ENCODE data around the gene COL9A3.

The COL9A3 gene

DNA sequence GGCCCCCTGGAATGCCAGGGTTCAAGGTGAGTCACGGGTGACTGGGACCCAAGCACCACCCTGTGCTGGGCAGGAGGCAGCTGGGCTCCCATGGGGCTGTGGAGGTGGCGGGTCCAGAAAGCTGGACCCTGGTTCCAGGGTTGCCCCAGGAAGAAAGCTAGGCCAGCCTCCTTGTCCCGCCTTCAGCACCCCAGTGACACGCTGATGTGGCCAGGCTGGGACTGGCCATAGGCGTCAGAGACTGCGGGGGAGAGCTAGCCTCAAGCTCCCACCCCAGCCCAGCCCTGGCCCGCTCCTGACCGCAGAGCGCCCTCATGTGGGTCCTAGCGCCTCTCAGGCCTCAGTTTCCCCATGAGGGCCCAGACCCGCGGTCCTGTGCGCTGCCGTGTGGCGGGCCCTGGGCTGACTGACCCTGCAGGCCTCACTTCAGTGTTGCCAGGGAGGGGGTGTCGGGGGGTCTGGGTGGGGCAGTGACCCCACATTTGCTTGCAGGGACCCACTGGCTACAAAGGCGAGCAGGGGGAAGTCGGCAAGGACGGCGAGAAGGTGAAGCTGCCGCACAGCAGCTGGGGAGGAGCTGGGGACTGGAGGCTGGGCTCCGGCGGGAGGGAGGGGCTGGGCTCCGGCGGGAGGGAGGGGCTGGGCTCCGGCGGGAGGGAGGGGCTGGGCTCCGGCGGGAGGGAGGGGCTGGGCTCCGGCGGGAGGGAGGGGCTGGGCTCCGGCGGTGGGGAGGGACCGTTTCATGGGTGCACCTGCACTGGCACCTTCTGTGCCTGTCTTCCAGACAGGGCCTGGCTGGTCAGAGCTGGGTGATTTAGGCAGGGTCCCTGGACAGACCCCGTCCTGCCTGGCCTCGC lies 7.9 kb downstream of the COL9A3 start:
- peak; percentile 46 for DNase-seq

DNA sequence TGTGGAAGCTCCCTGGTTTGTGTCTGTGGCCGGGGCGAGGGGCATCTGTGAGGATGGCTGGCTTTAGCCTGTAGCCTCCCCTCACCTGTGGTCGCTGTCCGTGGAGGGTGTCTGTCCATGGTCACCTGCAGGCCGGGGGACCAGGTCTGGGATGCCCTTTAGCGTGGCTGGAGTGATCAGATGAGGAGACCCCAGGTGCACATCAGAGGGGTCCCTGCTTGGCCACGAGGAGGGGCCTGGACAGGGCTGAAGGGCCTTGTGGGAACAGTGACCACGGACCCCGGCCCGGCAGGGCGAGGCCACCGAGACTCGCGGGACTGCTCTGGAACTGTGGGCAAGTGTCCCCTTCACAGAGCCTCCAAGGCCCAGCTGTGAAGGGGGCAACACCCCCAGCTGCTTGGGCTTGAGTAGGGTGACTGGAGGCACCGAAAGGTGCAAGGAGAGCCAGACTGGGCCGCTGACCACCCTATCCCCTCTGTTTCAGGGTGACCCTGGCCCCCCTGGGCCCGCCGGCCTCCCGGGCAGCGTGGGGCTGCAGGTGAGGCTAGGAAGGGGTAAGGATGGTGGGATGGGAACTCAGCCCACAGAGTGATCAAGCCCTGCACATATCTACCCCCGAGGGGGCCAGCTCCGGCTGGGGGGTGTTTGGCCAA lies 8.6 kb downstream of the COL9A3 start:
- no peak for DNase-seq

DNA sequence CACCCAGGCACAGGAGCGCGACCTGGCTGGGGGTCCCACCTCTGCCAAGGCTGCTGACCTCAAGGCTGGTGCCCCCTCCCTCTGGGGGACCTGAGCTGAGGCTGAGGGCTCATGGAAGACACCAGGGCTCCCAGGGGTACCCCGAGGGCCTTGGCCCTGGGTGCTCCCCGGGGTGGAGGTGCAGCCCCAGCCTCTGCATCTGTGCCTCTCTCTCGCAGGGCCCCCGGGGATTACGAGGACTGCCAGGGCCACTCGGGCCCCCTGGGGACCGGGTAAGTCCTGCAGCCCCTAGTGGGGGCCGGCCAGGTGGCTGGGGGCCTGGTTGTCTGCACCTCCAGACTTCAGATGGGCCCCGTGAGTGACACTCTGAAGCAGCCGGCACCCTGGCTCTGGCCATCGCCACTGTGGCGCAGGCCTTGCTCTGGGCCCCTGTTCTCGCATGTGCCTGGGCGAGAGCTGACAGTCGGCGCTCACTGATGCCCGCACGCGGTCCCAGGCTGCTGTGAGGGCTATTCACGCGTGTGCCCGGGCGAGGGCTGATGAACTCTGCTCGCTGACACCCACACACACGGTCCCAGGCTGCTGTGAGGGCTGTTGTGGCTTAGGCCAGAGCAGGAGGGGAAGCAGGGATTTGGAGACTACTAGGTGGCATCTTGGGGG lies 9.3 kb downstream of the COL9A3 start:
- no peak for DNase-seq

DNA sequence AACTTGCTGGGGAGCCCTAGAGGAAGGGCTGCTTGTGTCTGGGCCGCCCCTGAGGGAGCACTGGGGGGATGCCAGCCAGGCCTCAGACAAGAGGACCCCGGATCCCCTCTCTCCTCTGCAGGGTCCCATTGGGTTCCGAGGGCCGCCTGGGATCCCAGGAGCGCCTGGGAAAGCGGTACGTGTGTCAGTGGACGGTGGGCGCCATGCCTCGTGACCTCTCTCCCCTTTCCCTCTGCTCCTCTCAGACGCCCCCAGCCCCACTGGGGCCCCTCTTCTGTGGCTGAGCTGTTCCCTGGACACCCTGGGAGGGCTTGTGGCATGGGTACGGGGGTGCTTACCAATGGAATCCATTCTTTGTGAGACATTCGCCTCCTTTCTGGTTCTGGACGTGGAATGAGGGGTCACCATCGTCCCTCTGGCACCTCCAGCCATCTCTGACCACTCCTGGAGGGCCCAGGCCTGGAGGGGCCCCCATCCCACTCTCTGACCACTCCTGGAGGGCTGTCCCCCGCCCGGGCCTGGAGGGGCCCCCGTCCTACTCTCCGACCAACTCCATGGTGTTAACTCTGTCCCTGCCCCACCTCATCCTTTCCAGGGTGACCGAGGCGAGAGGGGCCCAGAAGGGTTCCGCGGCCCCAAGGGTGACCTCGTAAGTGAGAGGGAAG lies 9.9 kb downstream of the COL9A3 start:
- DNase-seq, result no peak

DNA sequence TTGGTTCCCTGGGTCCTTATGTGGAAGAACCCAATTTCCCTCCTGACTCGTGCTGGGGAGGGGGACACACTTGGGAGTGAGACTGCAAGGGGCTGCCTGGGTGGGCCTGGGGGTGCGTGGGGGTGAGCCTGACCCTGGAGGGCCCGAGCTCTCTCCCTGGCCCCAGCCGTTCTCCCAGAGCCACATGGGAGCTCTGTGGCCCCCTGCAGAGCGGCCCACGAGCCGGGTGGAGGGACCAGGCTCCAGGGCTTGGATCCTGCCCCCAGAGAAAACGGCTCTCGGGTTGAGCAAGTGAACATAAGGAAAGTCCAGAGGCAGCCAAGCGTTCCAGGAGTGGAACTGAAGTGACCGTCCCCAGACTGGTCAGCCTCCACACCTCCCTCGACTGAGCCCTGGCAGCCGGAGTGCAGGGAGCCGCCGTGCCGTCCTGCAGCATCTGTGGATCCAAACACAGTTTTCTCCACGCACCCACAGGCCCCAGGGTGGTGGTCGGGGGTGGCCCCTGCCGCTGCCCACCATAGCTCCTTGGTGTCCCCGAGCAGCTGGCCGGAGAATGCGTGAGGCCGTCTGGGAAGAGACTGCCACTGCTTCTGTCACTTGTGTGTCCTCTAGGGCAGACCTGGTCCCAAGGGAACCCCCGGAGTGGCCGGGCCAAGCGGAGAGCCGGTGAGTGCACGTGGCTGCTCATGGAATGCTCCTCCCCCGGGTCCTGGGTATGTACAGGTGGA lies 10.6 kb downstream of the COL9A3 start:
- DNase-seq, result no peak

DNA sequence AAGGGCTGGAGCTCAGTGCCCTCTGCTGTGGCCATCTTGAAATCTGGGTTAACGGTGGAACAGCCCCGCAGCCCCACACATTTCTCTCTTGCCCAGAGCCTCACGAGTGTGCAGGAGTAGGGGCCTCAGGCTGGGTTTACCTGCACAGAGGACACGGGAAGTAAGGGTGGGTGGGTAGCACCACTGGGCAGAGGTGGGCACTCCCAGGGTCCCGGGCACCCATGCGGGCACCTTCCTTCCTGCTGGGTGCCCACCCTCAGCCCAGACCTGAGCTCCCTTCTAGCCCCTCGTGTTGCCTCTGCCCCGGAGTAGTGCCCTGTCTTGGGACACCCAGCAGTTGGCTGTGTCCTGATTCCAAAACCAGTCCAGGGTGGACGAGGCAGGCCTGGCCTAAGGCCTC lies 11.2 kb downstream of the COL9A3 start:
- DNase-seq, result no peak

DNA sequence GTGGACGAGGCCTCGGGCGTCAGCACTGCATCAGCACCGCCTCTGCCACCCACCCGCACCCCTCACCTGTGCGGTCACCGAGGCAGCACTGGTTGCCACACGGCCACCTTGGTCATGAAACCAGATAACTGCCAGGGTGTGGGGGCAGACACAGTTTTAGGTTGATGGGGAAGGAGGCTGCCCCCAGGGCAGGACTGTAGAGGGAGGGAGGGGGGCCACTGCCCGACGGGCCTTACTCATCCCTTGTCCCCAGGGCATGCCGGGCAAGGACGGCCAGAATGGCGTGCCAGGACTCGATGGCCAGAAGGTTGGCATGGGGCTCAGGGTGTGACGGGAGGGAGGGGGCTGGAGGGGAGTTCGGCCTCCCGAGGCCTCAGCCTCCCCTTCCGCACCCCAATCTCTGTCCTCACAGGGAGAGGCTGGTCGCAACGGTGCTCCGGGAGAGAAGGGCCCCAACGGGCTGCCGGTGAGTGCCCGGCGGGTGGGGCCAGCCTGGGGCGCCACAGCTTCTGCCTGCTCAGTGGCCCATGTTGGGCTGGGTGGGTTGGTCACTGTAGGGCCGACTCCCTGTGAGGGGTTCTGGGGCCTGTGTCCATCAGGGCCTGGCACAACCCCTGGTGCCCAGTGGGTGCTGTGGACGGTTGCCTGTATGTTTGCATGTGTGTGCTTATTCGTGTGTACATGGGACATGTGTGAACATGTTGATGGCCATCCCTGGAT lies 11.8 kb downstream of the COL9A3 start:
- no peak for DNase-seq

DNA sequence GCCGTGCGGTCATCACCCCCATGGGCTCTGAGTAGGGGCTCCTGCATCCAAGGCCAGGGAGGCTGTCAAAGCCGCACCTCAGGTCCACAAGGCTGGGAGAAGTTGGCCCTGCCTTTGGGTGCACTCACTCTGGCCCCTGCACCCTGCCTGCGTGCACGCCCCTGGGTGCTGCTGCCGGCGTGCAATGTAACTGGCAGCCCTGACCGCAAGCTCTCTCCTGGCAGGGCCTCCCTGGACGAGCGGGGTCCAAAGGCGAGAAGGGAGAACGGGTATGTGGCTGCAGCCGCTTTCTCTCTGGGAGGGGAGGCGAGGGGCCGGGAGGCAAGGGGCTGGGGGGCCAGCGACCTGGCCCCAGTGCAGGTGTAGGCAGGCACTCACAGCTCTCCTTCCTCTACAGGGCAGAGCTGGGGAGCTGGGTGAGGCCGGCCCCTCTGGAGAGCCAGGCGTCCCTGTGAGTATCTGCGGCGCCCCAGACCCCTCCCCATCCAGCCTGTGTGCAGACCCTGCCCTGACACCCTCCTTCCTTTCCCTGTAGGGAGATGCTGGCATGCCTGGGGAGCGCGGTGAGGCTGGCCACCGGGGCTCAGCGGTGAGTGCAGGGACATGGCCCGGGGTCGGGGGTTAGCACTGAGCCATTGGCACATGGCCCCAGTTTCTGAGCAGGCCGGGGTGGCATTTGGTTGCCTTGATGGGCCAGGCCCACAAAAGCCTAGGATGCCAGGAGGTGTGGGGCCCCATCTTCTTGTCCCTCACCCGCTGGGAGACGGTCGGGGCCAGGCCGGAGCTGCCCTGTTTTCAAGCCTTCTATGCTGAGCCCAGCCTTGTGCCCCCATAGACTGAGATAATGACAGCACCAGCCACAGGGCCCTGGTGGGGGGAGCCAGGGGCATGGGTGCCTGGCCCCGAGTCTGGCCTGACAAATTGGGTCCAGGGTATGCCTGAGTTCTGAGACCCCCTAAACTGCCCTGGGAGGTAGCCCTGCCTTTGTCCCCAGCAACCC lies 12.7 kb downstream of the COL9A3 start:
- no peak for DNase-seq

DNA sequence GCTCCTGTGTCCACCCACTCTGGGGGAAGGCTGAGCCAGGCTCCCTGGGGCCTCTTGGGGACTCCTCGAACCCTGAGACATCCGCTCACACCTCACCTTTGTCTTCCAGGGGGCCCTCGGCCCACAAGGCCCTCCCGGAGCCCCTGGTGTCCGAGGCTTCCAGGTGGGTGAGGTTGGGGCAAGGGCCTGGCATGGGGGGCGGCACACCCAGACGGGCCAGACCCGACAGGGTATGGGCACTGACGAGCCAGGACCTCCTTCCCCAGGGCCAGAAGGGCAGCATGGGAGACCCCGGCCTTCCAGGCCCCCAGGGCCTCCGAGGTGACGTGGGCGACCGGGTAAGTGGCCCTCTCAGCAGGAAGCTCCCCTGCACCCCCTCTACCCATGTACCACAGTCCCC lies 13.4 kb downstream of the COL9A3 start:
- DNase-seq, result no peak

DNA sequence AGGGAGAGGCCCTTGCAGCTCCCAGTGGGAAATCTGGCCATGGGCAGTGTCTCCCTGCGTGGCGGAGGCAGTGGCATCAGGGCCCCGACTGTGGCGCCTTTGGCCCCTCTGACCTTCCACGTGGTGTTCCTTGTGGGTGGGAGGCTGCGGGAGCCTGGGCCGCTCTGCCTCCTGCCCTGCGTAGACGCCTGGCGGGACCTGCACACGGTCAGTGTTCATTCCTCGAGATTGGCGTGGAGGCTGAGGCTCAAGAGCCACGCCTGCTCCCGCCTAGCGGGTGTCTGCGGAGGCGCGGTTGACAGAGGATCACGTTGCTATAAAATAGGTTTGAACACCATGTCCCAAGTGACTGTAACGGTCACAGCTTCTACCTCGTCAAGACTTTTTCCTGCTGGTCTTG lies 14.0 kb downstream of the COL9A3 start:
- DNase-seq, result no peak

DNA sequence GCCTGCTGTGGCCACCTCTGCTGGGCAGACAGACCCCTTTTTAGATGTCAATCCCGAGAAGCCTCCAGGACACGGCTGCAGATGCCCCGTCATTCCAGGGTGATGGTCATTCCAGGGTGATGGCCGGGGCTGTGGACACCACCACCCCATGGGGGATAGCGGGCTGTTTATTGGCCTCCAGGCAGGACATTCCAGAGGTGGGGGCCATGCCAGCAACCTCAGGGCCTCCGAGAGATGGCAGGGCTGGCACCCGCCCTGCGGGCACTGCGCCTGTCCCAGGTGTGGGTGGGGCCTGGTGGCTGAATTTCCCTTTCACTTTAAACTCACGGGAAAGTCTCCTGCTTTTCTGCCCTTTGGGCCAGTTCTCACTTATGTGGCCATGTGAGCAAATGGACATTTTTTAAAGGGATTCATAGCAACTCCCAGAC lies 14.5 kb downstream of the COL9A3 start:
- DNase-seq, result no peak

DNA sequence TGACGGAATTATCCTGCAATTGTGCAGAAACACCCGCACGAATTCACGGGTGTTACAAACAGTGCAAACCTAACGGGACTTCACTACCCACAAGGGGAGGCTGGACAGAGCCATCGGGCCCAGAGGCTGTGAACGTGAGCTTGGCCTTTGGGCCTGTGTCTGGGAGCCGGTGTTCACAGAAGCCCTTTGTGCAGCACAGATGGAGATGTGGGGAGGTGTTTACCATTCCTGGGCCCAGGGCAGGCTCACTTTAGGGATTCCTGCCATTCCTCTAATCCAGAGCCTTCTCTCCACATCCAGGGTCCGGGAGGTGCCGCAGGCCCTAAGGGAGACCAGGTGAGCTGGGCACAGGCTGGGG lies 15.0 kb downstream of the COL9A3 start:
- DNase-seq, result no peak

DNA sequence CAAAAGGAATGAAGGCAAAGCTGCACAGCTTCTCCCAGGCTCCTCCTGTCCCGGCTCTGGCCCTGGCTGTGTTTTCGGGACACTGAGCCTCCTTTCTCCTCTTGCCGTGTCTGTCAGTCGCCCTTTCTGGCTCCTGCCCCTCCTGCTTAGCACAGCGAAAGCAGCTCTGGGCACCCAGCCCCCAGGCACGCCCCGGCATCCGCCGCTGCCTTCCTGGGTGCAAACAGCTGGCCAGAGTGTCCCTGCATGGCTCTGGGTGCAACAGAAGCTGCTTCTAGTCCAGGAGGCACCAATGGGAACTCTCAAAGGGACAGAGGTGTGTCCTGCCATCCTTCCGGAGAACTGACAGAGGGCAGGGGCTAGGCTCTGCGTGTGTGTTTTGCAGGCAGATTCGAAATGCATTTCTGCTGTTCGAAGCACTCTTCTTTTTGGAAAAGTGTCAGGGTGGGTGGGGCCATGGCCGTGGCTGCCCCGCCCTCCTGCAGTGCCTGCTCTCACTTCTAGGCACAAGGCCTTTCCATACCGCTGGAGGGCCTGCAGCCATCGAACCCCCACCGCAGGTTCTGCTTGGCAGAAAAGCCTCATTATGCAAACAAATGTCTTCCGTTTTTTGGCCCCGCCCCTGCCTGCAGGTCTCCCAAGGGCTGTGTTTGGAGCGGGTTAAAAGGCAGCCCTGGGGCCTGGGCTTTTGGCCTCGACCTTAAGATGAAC lies 15.5 kb downstream of the COL9A3 start:
- no peak for DNase-seq

DNA sequence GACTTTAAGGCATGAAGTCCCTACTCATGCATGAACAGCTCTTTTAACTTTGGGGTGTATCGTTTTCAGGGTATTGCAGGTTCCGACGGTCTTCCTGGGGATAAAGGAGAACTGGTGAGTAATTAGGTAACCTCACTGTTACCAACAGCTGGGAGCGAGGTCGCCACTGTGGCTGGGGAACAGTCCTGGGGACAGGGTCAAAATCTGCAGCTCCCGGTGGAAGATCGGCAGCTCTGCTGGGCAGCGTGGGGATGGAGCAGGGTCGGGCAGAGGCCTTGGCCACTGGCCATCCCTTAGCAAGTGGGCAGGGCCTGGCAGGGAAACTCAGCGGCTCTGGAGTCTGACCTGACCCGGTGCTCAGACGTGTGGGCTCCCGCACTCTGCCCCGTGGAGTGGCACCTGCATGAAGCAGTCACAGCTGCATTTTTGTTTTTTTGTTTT lies 16.1 kb downstream of the COL9A3 start:
- DNase-seq, result no peak

DNA sequence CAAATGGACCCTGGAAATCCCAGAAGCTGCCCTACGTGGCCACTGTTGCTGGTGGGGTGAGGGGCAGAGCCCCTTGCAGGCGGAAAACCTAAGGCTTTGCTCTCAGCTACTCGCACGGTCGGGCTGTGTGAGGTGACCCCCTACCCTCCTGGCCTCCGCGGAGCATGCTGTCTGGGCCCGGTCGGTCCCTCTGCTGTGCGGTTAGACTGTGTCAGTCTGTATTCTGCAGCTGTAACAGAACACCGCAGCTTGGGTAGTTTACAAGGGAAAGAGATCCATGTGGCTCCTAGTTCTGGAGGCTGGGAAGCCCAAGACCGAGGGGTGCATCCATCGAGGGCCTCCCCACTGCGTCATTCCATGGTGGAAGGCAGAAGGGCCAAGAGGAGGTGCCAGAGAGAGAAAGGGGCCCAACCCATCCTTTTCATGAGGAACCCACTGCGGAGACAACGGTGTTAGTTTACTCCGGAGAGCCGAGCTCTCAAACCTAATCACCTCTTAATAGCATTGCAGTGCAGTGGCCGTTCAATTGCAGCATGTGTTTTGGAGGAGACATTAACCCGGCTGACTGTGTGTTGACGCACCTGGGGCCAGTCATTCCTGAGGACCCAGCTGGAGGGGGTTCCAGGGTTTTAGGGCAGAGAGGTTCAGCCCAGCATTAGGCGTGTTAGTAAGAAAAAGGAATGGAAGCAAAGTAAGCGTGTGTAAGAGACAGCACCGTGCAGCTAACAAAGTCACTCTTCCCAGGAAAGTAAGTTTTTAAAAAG lies 18.3 kb downstream of the COL9A3 start:
- DNase-seq, result no peak

DNA sequence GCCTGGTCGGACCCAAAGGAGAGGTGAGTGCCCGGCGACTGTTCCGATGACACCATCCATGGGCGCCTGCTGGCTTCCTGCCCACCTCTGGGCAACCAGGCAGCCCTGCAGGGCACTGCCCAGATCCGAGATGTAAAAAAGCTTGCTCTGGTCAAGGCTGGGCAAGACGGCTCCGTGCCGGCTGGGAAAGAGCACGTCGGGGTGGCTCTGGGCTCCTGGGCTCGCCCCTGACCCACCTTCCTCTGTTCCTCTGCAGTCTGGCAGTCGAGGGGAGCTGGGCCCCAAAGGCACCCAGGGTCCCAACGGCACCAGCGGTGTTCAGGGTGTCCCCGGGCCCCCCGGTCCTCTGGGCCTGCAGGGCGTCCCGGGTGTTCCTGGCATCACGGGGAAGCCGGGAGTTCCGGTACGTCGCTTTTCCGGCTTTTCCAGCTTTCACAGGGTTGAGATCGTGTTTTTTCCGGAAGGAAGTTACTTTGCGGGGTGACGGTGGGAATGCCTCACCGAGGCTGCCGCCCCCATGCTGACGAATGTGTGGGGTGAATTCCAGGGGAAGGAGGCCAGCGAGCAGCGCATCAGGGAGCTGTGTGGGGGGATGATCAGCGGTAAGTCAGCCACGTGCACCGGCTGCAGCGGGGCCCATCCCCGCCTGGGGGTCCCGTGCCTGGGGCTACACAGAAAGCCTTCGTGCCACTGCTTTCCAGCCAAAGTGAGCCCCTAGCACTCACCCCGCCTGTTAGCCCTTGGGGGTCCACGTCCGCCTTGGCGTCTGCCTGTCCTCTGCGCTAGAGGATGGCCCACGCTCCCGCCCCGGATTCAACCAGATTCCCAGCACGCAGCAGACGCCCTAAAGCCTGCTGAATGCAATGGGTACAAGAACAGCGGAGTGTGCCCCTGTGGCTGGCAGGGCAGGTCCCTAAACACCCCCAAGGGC lies 19.3 kb downstream of the COL9A3 start:
- no peak for DNase-seq

DNA sequence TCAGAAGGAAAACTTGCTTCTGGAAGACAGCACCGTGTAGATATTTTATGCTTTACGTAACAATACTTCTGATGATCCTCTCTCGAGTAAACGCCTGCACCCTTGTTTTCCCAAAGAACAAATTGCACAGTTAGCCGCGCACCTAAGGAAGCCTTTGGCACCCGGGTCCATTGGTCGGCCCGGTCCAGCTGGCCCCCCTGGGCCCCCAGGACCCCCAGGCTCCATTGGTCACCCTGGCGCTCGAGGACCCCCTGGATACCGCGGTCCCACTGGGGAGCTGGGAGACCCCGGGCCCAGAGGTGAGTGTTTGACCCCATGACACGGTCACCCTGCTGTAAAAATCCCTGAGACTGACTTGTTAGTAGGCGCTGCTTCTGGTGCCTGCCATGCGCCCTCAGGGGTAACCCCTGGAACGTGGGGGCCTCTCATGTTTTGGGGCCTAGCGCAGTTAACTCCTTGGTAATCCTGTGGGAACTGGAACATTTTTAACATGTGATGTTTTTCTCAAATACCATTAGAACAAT lies 20.2 kb downstream of the COL9A3 start:
- DNase-seq, result no peak

DNA sequence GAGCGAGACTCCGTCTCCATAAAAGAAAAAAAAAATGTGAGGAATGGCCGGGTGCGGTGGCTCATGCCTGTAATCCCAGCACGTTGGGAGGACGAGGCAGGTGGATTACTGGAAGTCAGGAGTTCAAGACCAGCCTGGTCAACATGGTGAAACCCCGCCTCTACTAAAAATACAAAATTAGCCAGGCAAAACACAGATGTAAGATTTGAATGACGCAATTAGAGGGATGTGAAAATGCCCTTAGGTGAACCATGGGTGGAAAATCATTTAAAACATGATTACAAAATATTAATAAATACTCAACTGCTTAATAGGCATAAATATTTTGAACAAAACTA lies 20.9 kb downstream of the COL9A3 start:
- no peak for DNase-seq
